Nephron progenitor cell (in vitro differentiated cells): ENCODE results near the gene METAP1D.

Source experiments
- DNase-seq: peaks from one replicate; pipeline ENCODE4 v3.0.0; 2021
- H3K27ac Mint-ChIP-seq: 2 replicates; pipeline ENCODE4 v1.8.0; 2021; ENCODE audit warnings: mild to moderate bottlenecking, moderate library complexity, mixed read lengths
- H3K27me3 Mint-ChIP-seq: 2 replicates; pipeline ENCODE4 v1.8.0; 2021; ENCODE audit warnings: mild to moderate bottlenecking, low read depth, mixed read lengths; ENCODE audit not compliant: poor library complexity
- H3K36me3 Mint-ChIP-seq: 2 replicates; pipeline ENCODE4 v1.8.0; 2021; ENCODE audit warnings: low read depth, mixed read lengths
- H3K4me1 Mint-ChIP-seq: 2 replicates; pipeline ENCODE4 v1.8.0; 2021; ENCODE audit warnings: mixed read lengths
- H3K4me3 Mint-ChIP-seq: 2 replicates; pipeline ENCODE4 v1.8.0; 2021; ENCODE audit warnings: mild to moderate bottlenecking, moderate library complexity, mixed read lengths
- H3K9me3 Mint-ChIP-seq: 2 replicates; pipeline ENCODE4 v1.8.0; 2021; ENCODE audit warnings: mild to moderate bottlenecking, moderate library complexity, mixed read lengths
- TF ChIP-seq, protein P1 (sequence below): fragments of 200-600 bp; sonication (generic); IDR thresholded peaks from 2 replicates; pipeline ENCODE4 v1.5.0; 2021; ENCODE audit warnings: antibody characterized with exemption

METAP1D gene

DNA sequence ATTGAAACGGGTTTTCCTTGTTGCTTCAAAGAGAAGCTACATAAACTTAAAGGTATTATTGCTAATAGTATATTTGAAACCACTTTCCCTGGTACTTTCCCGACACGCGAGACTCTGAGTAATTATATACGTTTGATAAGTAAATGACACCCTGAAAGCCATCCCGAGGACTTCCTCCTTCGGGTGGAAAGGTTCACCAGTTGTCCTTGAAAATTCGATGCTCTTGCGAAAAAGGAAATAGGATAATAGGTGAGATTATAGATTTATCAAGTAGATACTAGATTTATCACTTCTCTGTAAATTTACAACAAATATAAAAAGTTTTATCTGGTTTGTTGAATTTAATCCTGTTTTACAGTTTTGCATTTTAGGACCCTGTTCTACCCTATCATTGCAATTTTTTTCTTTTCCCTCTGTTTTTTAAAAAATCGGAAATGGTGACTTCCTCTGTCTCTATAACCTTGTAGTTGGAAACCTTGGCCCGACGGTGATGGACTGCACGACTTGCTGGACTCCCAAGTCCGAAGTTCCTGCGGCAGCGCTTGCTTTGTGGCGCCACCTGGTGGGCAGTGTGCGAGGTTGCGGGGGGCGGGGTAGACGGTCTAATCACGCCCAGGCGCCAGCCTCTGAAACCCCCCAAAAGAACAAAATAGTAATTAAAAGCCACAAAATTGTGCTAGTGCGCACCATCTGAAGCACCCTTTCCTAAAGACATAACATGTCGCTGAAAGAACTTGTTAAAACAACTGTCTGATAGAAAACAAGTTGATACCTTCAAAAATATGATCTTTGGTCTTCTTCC is 103.9 kb downstream of the METAP1D start:
- Mint-ChIP-seq H3K4me1 (peaks cover 44% of the 10 kb centered on the region), H3K27me3 (peaks cover 97% of the 10 kb centered on the region), H3K27ac (no peak overlapping the region), H3K36me3 (no peaks in the 10 kb centered on the region), H3K9me3 (no peaks in the 10 kb centered on the region), H3K4me3 (peak overlapping the region; percentile 85)
- TF ChIP-seq, protein P1, sequence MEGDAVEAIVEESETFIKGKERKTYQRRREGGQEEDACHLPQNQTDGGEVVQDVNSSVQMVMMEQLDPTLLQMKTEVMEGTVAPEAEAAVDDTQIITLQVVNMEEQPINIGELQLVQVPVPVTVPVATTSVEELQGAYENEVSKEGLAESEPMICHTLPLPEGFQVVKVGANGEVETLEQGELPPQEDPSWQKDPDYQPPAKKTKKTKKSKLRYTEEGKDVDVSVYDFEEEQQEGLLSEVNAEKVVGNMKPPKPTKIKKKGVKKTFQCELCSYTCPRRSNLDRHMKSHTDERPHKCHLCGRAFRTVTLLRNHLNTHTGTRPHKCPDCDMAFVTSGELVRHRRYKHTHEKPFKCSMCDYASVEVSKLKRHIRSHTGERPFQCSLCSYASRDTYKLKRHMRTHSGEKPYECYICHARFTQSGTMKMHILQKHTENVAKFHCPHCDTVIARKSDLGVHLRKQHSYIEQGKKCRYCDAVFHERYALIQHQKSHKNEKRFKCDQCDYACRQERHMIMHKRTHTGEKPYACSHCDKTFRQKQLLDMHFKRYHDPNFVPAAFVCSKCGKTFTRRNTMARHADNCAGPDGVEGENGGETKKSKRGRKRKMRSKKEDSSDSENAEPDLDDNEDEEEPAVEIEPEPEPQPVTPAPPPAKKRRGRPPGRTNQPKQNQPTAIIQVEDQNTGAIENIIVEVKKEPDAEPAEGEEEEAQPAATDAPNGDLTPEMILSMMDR = peak; percentile 89
- peak; percentile 94 for DNase-seq

DNA sequence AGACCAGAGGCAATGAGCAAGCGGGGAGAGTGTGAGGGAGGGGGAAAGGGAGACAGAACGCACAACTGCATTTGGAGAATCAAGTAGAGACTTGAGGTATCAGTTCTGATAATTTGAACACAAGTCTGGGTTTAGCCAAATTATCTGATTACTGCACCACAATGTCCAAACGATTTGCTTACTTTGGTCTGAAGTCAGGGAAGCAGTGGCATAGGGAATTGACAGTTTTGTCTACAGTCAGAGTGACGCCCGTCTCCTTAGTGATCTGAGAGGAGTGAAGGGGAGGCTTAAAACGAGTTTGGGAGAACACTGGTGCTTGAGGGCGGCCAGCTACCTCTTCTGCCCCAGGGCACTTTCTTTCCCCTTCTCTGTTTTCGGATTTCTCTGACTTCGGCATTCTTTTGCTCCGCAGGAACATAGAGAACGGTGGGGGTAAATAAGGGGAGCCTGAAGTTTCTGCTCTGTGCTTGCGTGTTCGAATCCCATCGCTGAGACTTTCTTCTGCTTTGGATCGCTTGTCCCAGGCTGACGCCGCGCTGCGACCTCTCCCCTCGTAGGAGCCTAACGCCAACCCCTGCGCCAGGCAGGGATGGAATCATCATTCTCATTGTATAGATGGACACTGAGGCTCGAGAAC is 105.8 kb downstream of the METAP1D start:
- no peak for DNase-seq
- H3K9me3 Mint-ChIP-seq = no peaks in the 10 kb centered on the region
- H3K36me3 Mint-ChIP-seq = no peaks in the 10 kb centered on the region
- peak overlapping the region; percentile 47 for H3K4me3 Mint-ChIP-seq
- peaks cover 96% of the 10 kb centered on the region for H3K27me3 Mint-ChIP-seq
- TF ChIP-seq, protein P1 = no peak
- H3K27ac Mint-ChIP-seq = no peak overlapping the region
- peaks cover 42% of the 10 kb centered on the region for H3K4me1 Mint-ChIP-seq

DNA sequence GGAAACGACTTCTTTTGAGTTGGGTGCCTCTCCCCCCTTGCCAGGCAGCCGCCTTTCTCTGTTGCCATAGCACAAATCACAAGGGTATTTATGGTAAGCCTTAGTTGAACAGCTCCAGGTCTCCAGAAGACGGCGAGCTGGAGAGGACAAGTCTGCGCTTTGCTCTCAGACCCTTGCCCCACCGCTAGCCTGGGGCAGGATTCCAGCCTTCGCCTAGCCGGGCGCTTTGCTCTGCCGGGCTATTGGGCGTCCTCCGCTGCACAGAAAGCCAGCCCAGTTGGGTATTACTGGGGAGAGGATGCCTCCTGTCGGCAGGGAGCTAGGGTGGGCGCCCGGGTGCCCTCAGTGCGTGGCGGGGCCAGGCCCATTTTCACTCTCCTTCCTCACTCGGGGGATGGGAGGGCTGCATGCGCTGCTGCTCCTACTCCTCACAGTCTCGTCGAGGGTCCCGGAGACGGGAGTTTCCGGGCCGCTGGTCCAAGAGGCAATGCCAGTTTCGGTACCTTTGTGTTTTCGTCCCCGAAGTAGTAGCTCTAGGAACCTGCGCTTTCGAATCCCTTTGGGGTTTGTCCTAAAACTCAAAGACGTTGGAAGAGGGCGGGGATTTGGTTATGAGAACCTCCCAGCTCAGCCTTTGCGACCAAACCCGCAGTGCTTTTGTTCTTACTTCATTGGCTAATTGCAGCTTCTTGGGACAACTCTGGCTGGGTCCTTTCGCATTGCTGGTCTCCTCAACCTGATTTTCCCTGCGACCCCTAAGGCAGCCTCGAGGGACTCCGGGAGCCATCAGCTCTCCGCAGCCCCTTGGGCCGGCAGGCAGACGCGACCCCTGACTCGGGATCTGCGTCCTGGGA is 106.6 kb downstream of the METAP1D start:
- TF ChIP-seq, protein P1 = peak; percentile 40
- Mint-ChIP-seq H3K27ac (no peak overlapping the region), H3K36me3 (no peaks in the 10 kb centered on the region), H3K4me1 (peaks cover 38% of the 10 kb centered on the region), H3K9me3 (no peaks in the 10 kb centered on the region), H3K27me3 (peaks cover 92% of the 10 kb centered on the region), H3K4me3 (peak overlapping the region; percentile 58)
- peak; percentile 56 for DNase-seq

DNA sequence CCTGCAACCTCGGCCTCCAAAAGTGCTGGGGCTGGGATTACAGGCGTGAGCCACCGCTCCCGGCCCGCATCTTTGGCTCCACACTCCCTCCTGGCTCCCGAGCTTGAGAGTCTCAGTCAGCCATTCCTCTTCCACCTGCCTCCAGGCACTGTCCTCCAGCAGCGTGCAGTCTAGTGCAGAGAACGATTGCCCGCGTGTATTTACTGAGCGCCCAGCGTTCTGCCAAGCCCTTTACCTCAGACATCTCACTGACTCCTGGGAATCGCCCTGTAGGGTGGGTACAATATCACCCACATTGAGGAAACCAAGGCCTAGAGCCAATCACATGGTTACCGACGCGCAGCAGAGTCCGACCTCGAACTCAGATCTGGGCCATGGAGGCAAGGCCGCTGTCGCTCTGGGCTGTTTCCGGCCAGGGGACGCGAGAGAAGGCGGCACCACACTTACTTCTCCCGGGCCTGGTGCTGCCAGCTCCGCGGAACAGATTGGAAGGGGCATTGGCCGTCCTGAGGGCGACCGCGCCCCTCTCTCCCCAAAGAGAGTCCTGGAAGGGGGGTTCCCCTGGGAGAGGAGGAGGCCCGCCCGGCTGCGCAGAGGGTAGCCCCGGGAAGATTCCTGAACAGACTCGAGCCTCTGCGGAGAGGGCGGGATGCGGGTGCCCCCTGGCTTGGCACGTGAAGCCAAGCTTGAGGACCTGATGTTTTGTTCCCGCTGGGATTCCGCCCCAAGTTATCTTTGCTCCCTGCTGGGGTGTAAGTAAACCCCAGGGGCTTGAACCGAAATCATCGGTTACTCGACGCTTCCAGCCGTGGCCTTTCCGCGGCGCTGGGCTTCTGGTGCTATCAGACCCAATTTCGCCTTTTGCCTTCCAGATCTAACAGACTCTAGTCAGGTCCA is 108.2 kb downstream of the METAP1D start:
- no peak for DNase-seq
- no peaks in the 10 kb centered on the region for H3K9me3 Mint-ChIP-seq
- no peak overlapping the region for H3K27ac Mint-ChIP-seq
- H3K4me3 Mint-ChIP-seq = peak overlapping the region; percentile 28
- TF ChIP-seq, protein P1 = no peak
- H3K4me1 Mint-ChIP-seq = peaks cover 27% of the 10 kb centered on the region
- H3K36me3 Mint-ChIP-seq = no peaks in the 10 kb centered on the region
- H3K27me3 Mint-ChIP-seq = peaks cover 84% of the 10 kb centered on the region

DNA sequence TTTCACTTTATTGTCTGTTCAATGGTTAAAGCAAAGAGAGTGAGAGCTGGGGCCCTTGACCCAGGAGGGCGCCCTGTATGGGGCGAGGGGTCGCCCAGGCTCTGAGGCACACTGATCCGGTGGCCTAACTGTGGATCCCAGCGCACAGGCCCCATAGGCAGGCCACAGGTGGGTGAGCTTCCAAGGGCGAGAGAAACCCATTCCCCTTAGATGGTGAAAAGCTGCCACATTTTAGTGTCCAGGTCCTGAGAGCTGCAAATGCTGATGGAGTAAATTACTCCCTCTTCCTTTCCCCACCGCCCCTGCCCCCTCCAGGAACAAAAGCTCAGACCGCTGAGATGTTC is 108.8 kb downstream of the METAP1D start:
- Mint-ChIP-seq H3K27ac (no peak overlapping the region), H3K9me3 (no peaks in the 10 kb centered on the region), H3K4me3 (peak overlapping the region; percentile 28), H3K36me3 (no peaks in the 10 kb centered on the region), H3K27me3 (peaks cover 78% of the 10 kb centered on the region), H3K4me1 (peaks cover 21% of the 10 kb centered on the region)
- TF ChIP-seq, protein P1 = no peak
- no peak for DNase-seq
